H1 (cell line): Measurements from ENCODE around the gene AKR1C8. TPM values are rescaled to one million over a fixed set of nuclear protein-coding genes. Genes with fewer than 3 reads are reported as not detected.

ENCODE experiments used
- CTCF ChIA-PET: fragments of 300-600 bp; sonication (Branson Sonifier 250); formaldehyde crosslinking; loops from one replicate; lab custom pipeline; 2021; ENCODE audit not compliant: partially characterized antibody; lab: Charles Lee
- POLR2A ChIA-PET: fragments of 300-600 bp; sonication (Branson Sonifier 250); formaldehyde crosslinking; loops from one replicate; lab custom pipeline; 2021; ENCODE audit warnings: inconsistent platforms; ENCODE audit not compliant: partially characterized antibody; lab: Charles Lee
- DNase-seq, 2 experiments: peaks; one replicate each; pipeline versions ENCODE4 v3.0.0 to v3.0.0-alpha.2; 2010 to 2022; ENCODE audit warnings: low spot score in 2 of 2, low read depth in 1 of 2, mixed read lengths in 1 of 2
- FAIRE-seq: peaks from 2 replicates; lab custom pipeline; 2011; peaks lifted over from hg19 to GRCh38; lab: Jason Lieb, UNC
- H2AFZ ChIP-seq: 2 replicates; pipeline ENCODE4 v1.8.1; 2012; ENCODE audit warnings: low read length, inconsistent platforms
- H2AK5ac ChIP-seq: 2 replicates; pipeline ENCODE4 v1.6.1; 2013; ENCODE audit warnings: low read depth, low read length
- H2BK120ac ChIP-seq: replicated peaks from 2 replicates; pipeline ENCODE3; 2013; ENCODE audit warnings: low read depth, low read length, inconsistent platforms
- H2BK12ac ChIP-seq: 2 replicates; pipeline ENCODE4 v1.6.1; 2013; ENCODE audit warnings: low read depth, low read length
- H2BK15ac ChIP-seq: 2 replicates; pipeline ENCODE4 v1.6.1; 2013; ENCODE audit warnings: low read length
- H2BK20ac ChIP-seq: 2 replicates; pipeline ENCODE4 v1.6.1; 2013; ENCODE audit warnings: low read length
- H2BK5ac ChIP-seq: 2 replicates; pipeline ENCODE4 v1.6.1; 2013; ENCODE audit warnings: low read depth, low read length
- H3K14ac ChIP-seq: 2 replicates; pipeline ENCODE4 v1.6.1; 2013; ENCODE audit warnings: inconsistent platforms; ENCODE audit not compliant: insufficient read length
- H3K18ac ChIP-seq: 2 replicates; pipeline ENCODE4 v1.6.1; 2013; ENCODE audit warnings: low read length; ENCODE audit errors: extremely low read depth
- H3K23ac ChIP-seq: 2 replicates; pipeline ENCODE4 v1.6.1; 2013; ENCODE audit warnings: inconsistent platforms; ENCODE audit not compliant: insufficient read length
- H3K23me2 ChIP-seq: 2 replicates; pipeline ENCODE4 v1.6.1; 2013; ENCODE audit warnings: low read depth, low read length
- H3K27ac ChIP-seq: 2 replicates; pipeline ENCODE4 v1.6.1; 2011; ENCODE audit warnings: low read depth, low read length, inconsistent platforms
- H3K27me3 ChIP-seq, 4 experiments: replicated peaks in 1 of 4; 1 replicate in 1 of 4; 2 replicates in 3 of 4; pipeline versions ENCODE4 v1.6.1 to v1.8.1; 2011 to 2013; ENCODE audit warnings: low read length in 3 of 4, mild to moderate bottlenecking in 3 of 4, inconsistent platforms in 2 of 4, mixed read lengths in 2 of 4, moderate library complexity in 1 of 4; ENCODE audit not compliant: control insufficient read depth in 3 of 4, insufficient read depth in 3 of 4; ENCODE audit errors: extremely low read depth in 1 of 4
- H3K36me3 ChIP-seq, 4 experiments: 2 replicates each; pipeline versions ENCODE4 v1.6.1 to v1.8.1; 2011 to 2013; ENCODE audit warnings: mild to moderate bottlenecking in 4 of 4, low read length in 3 of 4, moderate library complexity in 2 of 4, control low read depth in 1 of 4, inconsistent platforms in 1 of 4; ENCODE audit not compliant: insufficient read depth in 4 of 4, control insufficient read depth in 2 of 4
- H3K4ac ChIP-seq: replicated peaks from 2 replicates; pipeline ENCODE3; 2013; ENCODE audit warnings: low read length, low read depth, mixed read lengths, inconsistent platforms; ENCODE audit not compliant: insufficient read length
- H3K4me1 ChIP-seq, 4 experiments: replicated peaks in 1 of 4; 1 replicate in 1 of 4; 2 replicates in 3 of 4; pipeline versions ENCODE4 v1.6.1 to v1.8.1; 2011 to 2013; ENCODE audit warnings: low read length in 3 of 4, inconsistent platforms in 2 of 4, mixed read lengths in 1 of 4; ENCODE audit not compliant: insufficient read depth in 4 of 4, control insufficient read depth in 3 of 4
- H3K4me2 ChIP-seq, 2 experiments: 2 replicates each; pipeline versions ENCODE4 v1.6.1 to v1.8.1; 2011 to 2013; ENCODE audit warnings: low read depth in 2 of 2, low read length in 2 of 2, control low read depth in 1 of 2, inconsistent platforms in 1 of 2, mild to moderate bottlenecking in 1 of 2; ENCODE audit not compliant: insufficient read depth in 1 of 2
- H3K4me3 ChIP-seq, 4 experiments: fragments of 200-600, 300-600 bp in 1 of 4; sonication (generic), shearing (Covaris generic), sonication (Bioruptor Twin) in 1 of 4; 2 replicates each; pipeline versions ENCODE4 v1.5.1 to v1.8.1; 2011 to 2016; ENCODE audit warnings: low read length in 4 of 4, low read depth in 3 of 4, control low read depth in 2 of 4, inconsistent platforms in 2 of 4, mild to moderate bottlenecking in 2 of 4, mixed read lengths in 1 of 4, moderate library complexity in 1 of 4; ENCODE audit not compliant: insufficient read depth in 2 of 4; ENCODE audit errors: extremely low read depth in 1 of 4
- H3K56ac ChIP-seq: replicated peaks from 2 replicates; pipeline ENCODE3; 2013; ENCODE audit warnings: low read depth, mild to moderate bottlenecking, mixed read lengths, low read length, inconsistent platforms; ENCODE audit not compliant: insufficient read length
- H3K79me1 ChIP-seq: 2 replicates; pipeline ENCODE4 v1.6.1; 2013; ENCODE audit warnings: low read depth, low read length, control low read depth
- H3K79me2 ChIP-seq, 2 experiments: 2 replicates each; pipeline versions ENCODE4 v1.6.1 to v1.8.1; 2012 to 2013; ENCODE audit warnings: low read length in 2 of 2, mild to moderate bottlenecking in 2 of 2, inconsistent platforms in 1 of 2; ENCODE audit not compliant: insufficient read depth in 2 of 2, control insufficient read depth in 1 of 2
- H3K9ac ChIP-seq, 4 experiments: replicated peaks in 1 of 4; 1 replicate in 1 of 4; 2 replicates in 3 of 4; pipeline versions ENCODE4 v1.6.1 to v1.8.1; 2011 to 2013; ENCODE audit warnings: low read depth in 3 of 4, low read length in 3 of 4, control low read depth in 2 of 4, mild to moderate bottlenecking in 2 of 4, moderate library complexity in 2 of 4, inconsistent platforms in 1 of 4; ENCODE audit errors: extremely low read depth in 1 of 4
- H3K9me3 ChIP-seq, 2 experiments: 2 replicates each; pipeline versions ENCODE4 v1.6.1 to v1.8.1; 2012 to 2013; ENCODE audit warnings: mild to moderate bottlenecking in 2 of 2, moderate library complexity in 2 of 2, control low read depth in 1 of 2, inconsistent platforms in 1 of 2, low read depth in 1 of 2, low read length in 1 of 2, mixed read lengths in 1 of 2; ENCODE audit not compliant: insufficient read depth in 2 of 2
- H4K20me1 ChIP-seq, 2 experiments: replicated peaks in 1 of 2; 2 replicates each; pipeline versions ENCODE3 to v1.8.1; 2011 to 2013; ENCODE audit warnings: inconsistent platforms in 2 of 2, low read length in 2 of 2, mild to moderate bottlenecking in 1 of 2; ENCODE audit not compliant: insufficient read depth in 2 of 2, control insufficient read depth in 1 of 2
- H4K5ac ChIP-seq: 2 replicates; pipeline ENCODE4 v1.6.1; 2013; ENCODE audit warnings: low read length, low read depth, mixed read lengths, inconsistent platforms; ENCODE audit not compliant: insufficient read length
- H4K8ac ChIP-seq: 2 replicates; pipeline ENCODE4 v1.8.0; 2013; ENCODE audit warnings: mild to moderate bottlenecking, moderate library complexity, low read length, inconsistent platforms; ENCODE audit not compliant: insufficient read depth; ENCODE audit errors: extremely low read depth
- H4K91ac ChIP-seq: replicated peaks from 2 replicates; pipeline ENCODE3; 2013; ENCODE audit warnings: low read length, mixed read lengths, inconsistent platforms; ENCODE audit not compliant: insufficient read length
- BACH1 ChIP-seq: IDR thresholded peaks from 2 replicates; pipeline ENCODE4 v1.6.1; 2012; ENCODE audit warnings: low read length, improper control_type of control experiment
- JUND ChIP-seq: IDR thresholded peaks from 2 replicates; pipeline ENCODE4 v1.6.1; 2011; ENCODE audit warnings: mild to moderate bottlenecking, improper control_type of control experiment, low read length
- SP4 ChIP-seq: IDR thresholded peaks from 2 replicates; pipeline ENCODE4 v1.6.1; 2012; ENCODE audit warnings: low read length, inconsistent platforms
- TAF7 ChIP-seq: optimal IDR thresholded peaks from 2 replicates; pipeline ENCODE3; 2011; ENCODE audit warnings: low read depth, mild to moderate bottlenecking, inconsistent platforms, low read length, moderate library complexity, borderline replicate concordance
- WGBS, 2 experiments: shearing (Covaris generic) in 1 of 2; methylation state at CpG; one replicate each; pipeline versions ENCODE4 v1.1.6 to v1.1.7; 2013 to 2015; ENCODE audit warnings: low lambda C conversion rate in 2 of 2, mixed read lengths in 2 of 2, inconsistent platforms in 1 of 2, low coverage in 1 of 2, missing lambda C conversion rate in 1 of 2; ENCODE audit not compliant: insufficient replicate concordance in 2 of 2, insufficient coverage in 1 of 2, insufficient read length in 1 of 2; ENCODE audit errors: extremely low coverage in 1 of 2, missing lambda C conversion rate in 1 of 2; 5-methylcytosine and 5-hydroxymethylcytosine counted together
- polyA plus RNA-seq, 7 experiments: library from polyadenylated mRNA; depleted of rRNA in 3 of 7; stranded (reverse) in 5 of 7; unstranded in 2 of 7; fragments of >200 nt in 5 of 7; fragments of 200-250 nt in 2 of 7; gene quantifications; 1 replicate in 5 of 7; 2 replicates in 1 of 7; 4 replicates in 1 of 7; pipeline versions ENCODE4 v1.2.1 to v1.2.3, GENCODE V29; 2011 to 2013; ENCODE audit warnings: missing spikeins in 2 of 7, mixed read lengths in 2 of 7
- total RNA-seq: library from RNA; stranded (reverse); fragmentation: NEBNext Ultra II Directional; extraction: Animal tissue kit (Norgen Biotek cat#: 25700); gene quantifications from 2 replicates; pipeline ENCODE4 v1.2.1, GENCODE V29; 2021

Gene AKR1C8
- total and polyA plus RNA-seq, 2 of the 8 experiments (the other 6 are each of a cell fraction or from before 2014, with no cell fraction given): not detected

- DNase-seq: no peak
- Histone ChIP-seq H3K36me3 (no peaks in the 10 kb centered on the region), H2BK15ac (no peak overlapping the region), H4K91ac (no peak overlapping the region), H3K4ac (no peak overlapping the region), H3K79me2 (no peaks in the 10 kb centered on the region), H2BK12ac (no peak overlapping the region), H3K23ac (no peak overlapping the region), H3K79me1 (no peaks in the 10 kb centered on the region), H4K8ac (no peak overlapping the region), H3K4me3 (no peak overlapping the region), H4K5ac (no peak overlapping the region), H3K4me2 (no peak overlapping the region), H3K4me1 (no peaks in the 10 kb centered on the region), H3K14ac (no peak overlapping the region), H2BK5ac (no peak overlapping the region), H2BK20ac (no peak overlapping the region), H3K27ac (no peak overlapping the region), H3K9me3 (no peaks in the 10 kb centered on the region), H3K23me2 (no peaks in the 10 kb centered on the region), H2AK5ac (no peak overlapping the region), H3K27me3 (no peaks in the 10 kb centered on the region), H2AFZ (no peak overlapping the region), H2BK120ac (no peak overlapping the region), H3K9ac (no peak overlapping the region), H4K20me1 (no peaks in the 10 kb centered on the region), H3K18ac (no peak overlapping the region), H3K56ac (no peak overlapping the region)
- POLR2A ChIA-PET: no interaction called here
- WGBS, 2 experiments: 84% methylated on average over 5 of the region's 5 CpGs; no CpG with 5 or more reads in 1 of the 2 experiments
- FAIRE-seq: no peak
- CTCF ChIA-PET: interaction anchor here (1.6 to 2.2 kb wide), 2 partner anchors 10 to 12 kb away, joined by 4 to 11 read pairs; no protein-coding TSS in a partner anchor
- TF ChIP-seq SP4 (no peak), JUND (no peak), TAF7 (no peak), BACH1 (no peak)
Measured at GRCh38 chr10:5187867-5188266, 2.9 kb upstream of the AKR1C8 start.
